Hematopoietic multipotent progenitor cell treated with erythropoietin and hydrocortisone succinate and interleukin-3 and kit ligand, for 4 days (in vitro differentiated cells): ENCODE measurements around the gene CHMP6.
A peak's percentile ranks its signal among the peaks of the same experiment; 100 is the strongest.

Experiments
- DNase-seq: peaks from one replicate; pipeline ENCODE4 v3.0.0-alpha.2; 2015

Gene CHMP6

GRCh38 chr17:80971704-80972304 is 19.8 kb upstream of the CHMP6 start:
- DNase-seq: no peak

GRCh38 chr17:80976701-80977100 is 14.9 kb upstream of the CHMP6 start:
- no peak for DNase-seq

DNA sequence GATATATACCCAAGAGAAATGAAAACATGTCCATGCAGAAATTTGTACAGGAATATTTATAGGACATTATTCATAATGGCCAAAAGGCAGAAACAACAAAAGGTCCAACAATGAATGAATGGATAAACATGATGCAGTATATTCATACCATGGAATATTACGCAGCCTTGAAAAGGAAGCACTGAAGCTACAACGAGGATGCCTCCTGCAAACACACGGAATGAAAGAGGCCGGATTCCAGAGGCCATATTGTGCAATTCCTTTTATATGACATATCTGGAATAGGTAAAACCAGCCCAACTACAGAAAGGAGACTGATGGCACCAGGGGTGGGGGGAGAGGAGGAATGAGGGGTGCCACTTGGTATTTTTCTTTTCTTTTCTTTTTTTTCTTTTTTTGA is 14.5 kb upstream of the CHMP6 start:
- DNase-seq: no peak

DNA sequence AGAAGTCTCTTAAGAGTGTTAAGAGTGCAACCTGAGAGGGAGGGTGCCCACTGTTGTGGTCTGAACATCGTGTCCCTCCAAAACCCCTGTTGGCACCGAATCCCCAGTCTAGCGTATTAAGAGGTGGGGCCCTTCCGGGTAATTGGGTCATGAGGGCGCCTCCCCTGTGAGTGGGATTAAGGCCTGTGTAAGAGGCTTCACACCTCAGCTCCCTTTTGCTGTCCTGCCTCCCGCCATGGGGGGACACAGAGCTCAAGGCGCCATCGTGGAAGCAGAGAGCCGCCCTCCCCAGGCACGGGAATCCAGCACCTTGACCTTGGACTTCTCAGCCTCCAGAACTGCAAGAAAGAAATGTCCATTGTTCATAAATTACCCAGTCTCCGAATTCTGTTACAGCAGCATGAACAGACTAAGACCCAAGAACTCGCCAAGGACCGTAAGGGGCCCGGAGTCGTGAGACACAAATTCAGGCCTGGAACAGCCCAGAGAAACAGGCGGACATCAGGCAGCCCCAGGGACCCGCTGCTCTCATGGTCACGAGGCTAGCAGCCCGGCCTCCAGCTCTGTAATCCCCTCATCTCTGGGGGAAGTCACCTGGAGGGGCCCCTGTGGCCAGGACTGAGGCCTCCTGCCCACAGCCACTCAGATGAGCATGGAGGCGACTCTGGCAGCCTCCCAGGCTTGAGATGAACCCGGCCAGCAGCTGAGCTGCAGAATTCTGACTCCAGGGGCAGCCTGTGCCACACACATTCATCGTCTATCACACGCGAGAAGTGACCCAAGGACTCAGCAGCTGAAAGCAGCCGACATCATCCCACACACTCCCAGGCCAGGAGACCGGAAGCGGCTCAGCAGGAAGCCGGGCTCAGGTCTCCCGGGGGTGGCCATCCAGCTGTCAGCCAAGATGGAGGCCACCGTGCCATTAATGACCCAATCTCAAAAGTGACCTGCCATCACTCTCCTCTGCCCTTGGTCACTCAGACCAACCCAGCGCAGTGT is 12.8 kb upstream of the CHMP6 start:
- no peak for DNase-seq

DNA sequence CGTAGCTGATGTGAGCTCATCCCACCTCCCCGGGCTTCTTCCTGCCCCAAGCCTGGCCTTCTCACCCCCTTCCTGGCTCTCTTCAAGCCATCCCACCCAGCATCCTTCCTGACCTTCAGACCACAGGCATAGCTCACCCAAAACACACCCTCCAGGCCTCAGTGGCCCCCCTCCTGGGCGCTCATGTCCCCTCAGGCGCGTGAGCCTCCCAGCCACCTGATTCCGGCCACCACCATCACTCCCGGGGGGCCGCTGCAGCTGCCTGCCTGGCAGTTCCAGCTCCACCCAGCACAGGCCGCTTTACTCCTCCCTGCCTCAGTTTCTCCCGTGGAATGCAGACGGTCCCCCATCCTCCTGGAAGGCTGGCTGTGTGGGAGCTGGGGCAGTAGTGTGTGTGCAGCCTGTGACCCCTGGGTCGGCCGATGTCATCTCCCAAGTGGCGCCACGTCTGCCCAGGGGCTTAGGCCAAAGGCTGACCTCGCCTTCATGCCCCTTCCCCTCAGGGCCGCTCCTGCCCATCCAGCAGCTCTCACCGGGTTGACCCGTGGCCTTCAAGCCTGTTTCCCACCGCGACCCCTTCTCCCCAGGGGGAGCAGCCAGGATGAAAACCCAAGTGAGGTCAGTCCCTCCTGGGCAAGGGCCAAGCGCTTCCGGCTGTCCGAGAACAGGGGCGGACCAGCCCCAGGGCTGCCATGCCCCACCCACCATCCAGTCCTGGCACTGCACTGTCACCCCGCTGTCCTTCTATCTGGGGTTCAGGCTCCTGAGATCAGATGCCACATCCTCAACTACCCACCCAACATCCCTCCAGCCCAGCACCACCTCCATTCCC is 11.9 kb upstream of the CHMP6 start:
- DNase-seq: no peak

- no peak for DNase-seq
These were observed 11.1 kb upstream of the CHMP6 start for GRCh38 chr17:80980397-80981061.

GRCh38 chr17:80981062-80981902 is 10.4 kb upstream of the CHMP6 start:
- no peak for DNase-seq

DNA sequence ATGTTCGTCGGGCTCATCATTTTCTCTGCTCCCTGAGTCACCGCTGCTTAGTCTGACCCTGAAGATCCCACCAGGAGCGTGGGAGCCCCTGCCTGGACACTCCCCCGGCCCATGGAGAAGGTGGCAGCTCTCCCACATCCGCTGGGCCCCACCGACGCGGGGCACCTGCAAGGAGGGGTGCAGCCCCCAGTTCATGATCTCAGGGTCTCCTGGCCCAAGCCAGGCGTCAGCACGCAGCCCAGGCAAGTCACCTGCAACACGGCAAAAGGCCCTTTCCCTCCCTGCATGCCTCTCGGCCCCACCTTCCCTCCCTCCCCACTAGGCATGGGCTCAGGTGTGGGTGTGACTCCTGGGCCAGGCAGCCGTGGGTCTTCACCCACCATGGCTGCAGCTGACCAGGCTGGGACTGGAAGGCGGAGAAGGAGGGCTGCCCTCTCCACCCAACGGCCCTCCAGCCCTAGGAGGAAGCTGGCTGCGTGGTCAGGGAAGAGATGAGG is 9.7 kb upstream of the CHMP6 start:
- DNase-seq: no peak

GRCh38 chr17:80982426-80982974 is 9.1 kb upstream of the CHMP6 start:
- no peak for DNase-seq

DNA sequence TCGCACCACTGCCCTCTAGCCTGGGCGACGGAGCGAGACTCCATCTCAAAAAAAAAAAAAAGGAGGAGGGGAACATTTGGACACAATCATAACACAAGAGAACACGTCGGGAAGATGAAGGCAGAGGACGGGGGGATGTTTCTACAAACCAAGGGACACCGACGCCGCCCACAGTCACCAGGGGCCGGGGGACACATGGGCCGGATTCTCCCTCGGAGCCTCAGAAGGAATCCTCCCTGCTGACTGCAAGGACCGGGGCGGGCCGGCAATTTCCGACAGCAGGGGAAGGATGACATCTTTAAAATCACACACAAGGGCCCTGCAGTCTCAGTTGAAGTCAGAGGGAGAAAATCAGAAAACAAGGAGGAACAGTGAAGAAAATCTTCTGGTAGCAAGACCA is 8.1 kb upstream of the CHMP6 start:
- no peak for DNase-seq

DNA sequence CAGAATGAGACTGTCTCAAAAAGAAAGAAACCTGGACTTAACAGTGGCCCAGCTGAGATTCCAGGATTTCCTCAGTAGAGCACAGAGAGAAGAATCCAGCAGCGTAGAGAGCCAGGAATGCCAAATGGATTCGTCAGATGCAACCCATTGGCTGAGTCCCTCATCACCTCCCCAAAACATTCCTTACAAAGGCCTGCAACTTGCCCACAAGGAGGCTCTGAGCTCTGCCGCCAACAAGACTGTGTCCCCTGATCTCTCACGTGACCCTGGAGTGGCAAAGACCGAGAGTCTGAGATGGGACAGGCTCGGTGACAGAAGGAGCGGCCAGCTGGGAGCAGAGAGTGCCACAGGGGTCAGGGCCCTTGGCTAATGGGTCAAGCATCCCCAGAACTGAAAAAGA is 6.9 kb upstream of the CHMP6 start:
- no peak for DNase-seq

DNA sequence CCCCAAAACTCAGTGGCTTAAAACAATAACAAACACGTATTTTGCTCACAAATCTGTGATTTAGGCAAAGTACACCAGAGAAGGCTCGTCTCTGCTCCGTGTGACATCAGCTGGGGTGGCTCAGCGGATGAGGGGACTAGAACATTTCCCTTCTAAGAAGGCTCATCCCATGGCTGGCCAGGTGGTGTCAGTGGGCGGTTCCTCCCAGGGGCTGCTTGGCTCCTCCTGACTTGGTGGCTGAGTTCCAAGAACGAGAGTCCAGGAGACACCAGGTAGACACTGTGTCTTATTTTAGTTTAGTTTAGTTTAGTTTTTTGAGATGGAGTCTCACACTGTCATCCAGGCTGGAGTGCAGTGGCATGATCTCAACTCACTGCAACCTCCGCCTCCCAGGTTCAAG is 5.6 kb upstream of the CHMP6 start:
- no peak for DNase-seq

DNA sequence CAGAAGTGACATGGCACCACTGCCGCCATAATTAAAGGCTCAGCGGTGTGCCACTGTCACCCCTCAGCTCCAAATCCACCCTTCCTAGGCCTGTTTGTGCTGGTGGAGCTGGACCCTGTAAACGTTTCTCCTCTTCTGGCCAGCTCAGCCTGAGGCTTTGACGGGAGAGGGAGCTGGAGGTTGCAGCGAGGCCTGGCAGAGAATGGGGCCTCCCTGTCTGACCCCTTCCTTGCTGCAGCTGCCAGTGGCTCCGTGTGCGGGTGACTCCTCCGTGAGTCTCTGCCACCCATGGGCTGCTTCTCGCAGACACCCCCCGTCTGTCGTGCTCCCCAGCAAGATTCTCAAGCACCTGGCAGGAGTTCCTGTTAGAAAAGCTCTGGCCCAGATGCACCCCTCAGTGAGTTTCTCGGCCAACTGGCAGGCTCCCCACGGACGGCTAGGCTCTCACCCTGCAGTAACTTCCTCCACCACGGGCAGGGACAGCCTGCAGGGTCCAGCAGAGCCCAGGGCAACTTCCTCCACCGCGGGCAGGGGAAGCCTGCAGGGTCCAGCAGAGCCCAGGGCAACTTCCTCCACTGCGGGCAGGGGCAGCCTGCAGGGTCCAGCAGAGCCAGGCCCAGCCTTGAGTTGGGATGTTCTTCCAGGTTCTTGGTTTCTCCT is 4.7 kb upstream of the CHMP6 start:
- peak; percentile 42 for DNase-seq

DNA sequence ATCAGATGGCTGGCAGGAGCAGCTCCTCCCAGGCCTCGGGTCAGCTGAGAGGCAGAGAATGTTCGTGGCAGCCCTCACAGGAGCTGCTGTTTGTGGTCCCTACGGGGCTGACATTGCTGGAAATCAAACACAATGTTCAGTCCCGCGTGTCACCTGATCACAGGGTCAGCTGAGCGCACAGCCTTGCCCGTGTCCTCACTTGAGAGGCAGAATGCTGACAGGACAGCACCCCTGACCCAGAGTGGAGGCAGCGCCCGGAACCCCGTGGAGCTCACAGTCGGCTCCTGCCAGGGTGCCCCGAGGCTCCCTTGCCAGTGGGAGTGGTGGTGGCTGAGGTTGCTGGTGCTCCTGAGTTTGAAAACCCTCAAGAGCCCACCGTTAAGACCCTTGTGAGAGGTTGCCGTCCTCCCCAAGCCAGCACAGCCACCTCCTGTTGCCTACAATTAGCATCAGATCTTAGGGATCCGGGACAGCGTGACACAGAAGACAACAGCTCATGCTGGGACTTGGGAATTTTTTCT is 3.6 kb upstream of the CHMP6 start:
- no peak for DNase-seq

GRCh38 chr17:80989586-80989913 is 2.1 kb upstream of the CHMP6 start:
- DNase-seq: no peak

GRCh38 chr17:80990921-80991644 is 558 bp upstream of the CHMP6 start:
- no peak for DNase-seq

GRCh38 chr17:80992077-80992947 is 671 bp downstream of the CHMP6 start:
- DNase-seq: no peak

GRCh38 chr17:80992948-80993624 is 1.4 kb downstream of the CHMP6 start:
- DNase-seq: no peak
